ENCODE data around the gene ANKRD13A. TPM values are rescaled to one million over a fixed set of nuclear protein-coding genes. Genes with fewer than 3 reads are reported as not detected.

ANKRD13A gene
- total RNA-seq, result 10 to 100 TPM; 38.1 to 41.1 TPM
- 47.1 TPM for polyA plus RNA-seq

DNA sequence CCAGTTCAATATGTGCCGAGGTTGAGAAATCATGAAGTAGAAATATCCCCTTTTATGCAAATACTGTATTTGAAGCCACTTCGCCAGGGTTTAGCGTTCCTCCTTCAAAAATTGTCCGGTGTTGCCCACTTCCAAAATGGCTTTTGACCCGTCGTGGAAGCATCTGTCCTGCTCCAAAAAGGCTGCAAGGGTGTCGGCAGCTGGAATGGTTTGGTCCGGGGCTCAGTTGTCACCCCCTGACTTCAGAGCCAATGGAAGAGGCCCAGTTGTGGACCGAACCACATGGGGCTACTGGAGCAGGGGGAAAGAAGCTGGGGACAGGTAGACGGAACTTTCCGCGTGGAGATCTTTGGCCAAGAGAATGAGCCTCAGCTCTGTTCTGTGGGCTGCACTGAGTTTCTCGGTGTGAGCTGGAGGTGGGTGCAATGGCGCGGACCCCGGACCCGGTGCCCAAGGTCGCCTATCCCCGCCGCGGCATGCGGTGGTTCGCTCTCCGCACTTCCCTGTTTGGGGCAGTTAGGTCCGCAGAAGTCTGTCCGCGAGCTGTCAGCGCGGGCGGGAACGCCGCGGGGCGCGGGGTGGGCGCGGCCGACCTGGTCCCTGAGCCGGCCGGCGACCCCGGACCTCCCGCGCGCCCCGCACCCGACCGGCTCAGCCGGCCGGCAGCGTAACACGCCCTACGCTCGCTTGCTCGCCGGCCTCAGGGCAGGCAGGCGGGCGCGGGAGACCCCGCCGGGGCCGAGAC is at the start of gene ANKRD13A:
Gene ANKRD13A (plus strand): TSS at position 527 of the 745 bp plus-strand sequence. CDS start 259 bp downstream, outside the sequence.
- no peaks in the 10 kb centered on the region for H3K9me3 ChIP-seq (ENCODE audit: low read length)
- Mint-ChIP-seq H3K9me3 (no peaks in the 10 kb centered on the region), H3K27ac (peak within 1 kb of the TSS; percentile 83 to 100 (median 98)), H3K27me3 (no peaks in the 10 kb centered on the region), H3K4me1 (peaks cover 65 to 82% (median 76%) of the 10 kb centered on the region in 3 donors), H3K36me3 (peaks cover 0 to 33% (median 0%) of the 10 kb centered on the region in 3 donors), H3K4me3 (peak within 1 kb of the TSS; percentile 97 to 100 (median 100))
- ChIA-PET CTCF (interaction anchor here (1.1 to 1.5 kb wide), 2 partner anchors 14 to 154 kb away, joined by 3 read pairs; no protein-coding TSS in a partner anchor), POLR2A (interaction anchor here (1.1 kb wide), 1 partner anchor 98 kb away, joined by 3 read pairs; the partner anchor contains the start of gene TCHP)
- DNase-seq, result peak; percentile 77 to 93 (median 91)
- no peaks in the 10 kb centered on the region for H3K27me3 ChIP-seq (ENCODE audit: insufficient read depth, low read length, poor library complexity, severe bottlenecking)
- no peaks in the 10 kb centered on the region for H3K36me3 ChIP-seq (ENCODE audit: insufficient read depth, low read length)
- H3K27ac ChIP-seq (ENCODE audit: low read depth, low read length), result peak within 1 kb of the TSS; percentile 94
- H3K4me1 ChIP-seq (ENCODE audit: insufficient read depth, low read length), result peaks cover 46% of the 10 kb centered on the region
- H3K4me3 ChIP-seq (ENCODE audit: low read length), result peak within 1 kb of the TSS; percentile 89

DNA sequence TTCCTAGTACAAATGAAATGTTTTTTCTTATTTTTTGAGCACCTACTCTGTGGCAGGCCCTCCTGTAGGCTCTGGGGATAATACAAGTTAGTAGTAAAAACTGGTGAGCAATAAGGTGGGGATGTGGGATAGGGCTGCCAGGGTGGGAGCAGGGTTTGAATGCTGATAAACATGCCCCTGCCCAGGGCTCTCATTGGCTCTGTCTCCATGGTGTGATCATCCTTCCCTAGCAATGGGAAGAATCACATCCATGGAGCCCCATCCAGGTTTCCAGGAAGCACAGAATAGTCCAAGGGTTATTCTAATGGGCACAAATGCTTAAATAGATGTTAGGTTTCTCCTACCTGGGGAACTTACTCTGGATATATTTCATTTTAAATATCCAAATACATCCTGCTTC is 48.6 kb upstream of the ANKRD13A start:
- peaks cover 14 to 91% (median 33%) of the 10 kb centered on the region in 3 donors for H3K36me3 Mint-ChIP-seq
- Histone ChIP-seq H3K27ac (ENCODE audit: low read depth, low read length) (no peak overlapping the region), H3K9me3 (ENCODE audit: low read length) (no peaks in the 10 kb centered on the region), H3K27me3 (ENCODE audit: insufficient read depth, low read length, poor library complexity, severe bottlenecking) (no peaks in the 10 kb centered on the region), H3K36me3 (ENCODE audit: insufficient read depth, low read length) (peaks cover 59% of the 10 kb centered on the region), H3K4me1 (ENCODE audit: insufficient read depth, low read length) (peaks cover 16% of the 10 kb centered on the region), H3K4me3 (ENCODE audit: low read length) (no peak overlapping the region)
- H3K27me3 Mint-ChIP-seq, result peaks cover 0 to 2% of the 10 kb centered on the region in 2 donors
- H3K4me1 Mint-ChIP-seq, result peaks cover 18 to 35% (median 27%) of the 10 kb centered on the region in 3 donors
- no peaks in the 10 kb centered on the region for H3K9me3 Mint-ChIP-seq
- POLR2A ChIA-PET, result no interaction called here
- no peak overlapping the region for H3K4me3 Mint-ChIP-seq
- CTCF ChIA-PET, result no interaction called here
- no peak for DNase-seq
- peak overlapping the region in 5 of 8 donors; percentile 5 to 78 (median 32) for H3K27ac Mint-ChIP-seq

DNA sequence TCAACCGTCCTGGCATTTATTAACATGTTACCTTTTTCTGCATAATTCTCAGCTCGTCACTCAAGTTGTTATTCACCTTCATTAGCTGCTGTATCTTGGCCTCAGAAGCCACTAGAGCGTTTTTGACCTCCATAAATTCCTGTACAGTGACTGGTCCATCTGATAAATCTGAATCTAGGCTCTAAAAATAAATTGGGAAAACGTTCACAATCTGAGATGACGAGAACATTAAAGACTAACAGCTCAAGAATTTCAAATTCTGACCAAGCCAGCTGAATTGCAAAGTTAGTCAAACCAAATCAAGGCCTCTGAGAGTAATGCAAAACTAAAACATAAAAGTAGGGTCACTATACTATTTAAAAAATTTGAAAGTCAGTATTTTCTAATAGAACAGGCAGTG is 48.1 kb upstream of the ANKRD13A start:
- H3K36me3 Mint-ChIP-seq, result peaks cover 14 to 96% (median 34%) of the 10 kb centered on the region in 3 donors
- no peak overlapping the region for H3K4me3 Mint-ChIP-seq
- Histone ChIP-seq H3K9me3 (ENCODE audit: low read length) (no peaks in the 10 kb centered on the region), H3K27me3 (ENCODE audit: insufficient read depth, low read length, poor library complexity, severe bottlenecking) (no peaks in the 10 kb centered on the region), H3K36me3 (ENCODE audit: insufficient read depth, low read length) (peaks cover 61% of the 10 kb centered on the region), H3K27ac (ENCODE audit: low read depth, low read length) (no peak overlapping the region), H3K4me3 (ENCODE audit: low read length) (no peak overlapping the region), H3K4me1 (ENCODE audit: insufficient read depth, low read length) (peaks cover 16% of the 10 kb centered on the region)
- H3K27ac Mint-ChIP-seq, result peak overlapping the region in 3 of 8 donors; percentile 32 to 72 (median 36)
- no peak for DNase-seq
- H3K9me3 Mint-ChIP-seq, result no peaks in the 10 kb centered on the region
- CTCF ChIA-PET, result no interaction called here
- POLR2A ChIA-PET, result no interaction called here
- H3K4me1 Mint-ChIP-seq, result peaks cover 18 to 35% (median 27%) of the 10 kb centered on the region in 3 donors
- H3K27me3 Mint-ChIP-seq, result peaks cover 0 to 2% of the 10 kb centered on the region in 2 donors

DNA sequence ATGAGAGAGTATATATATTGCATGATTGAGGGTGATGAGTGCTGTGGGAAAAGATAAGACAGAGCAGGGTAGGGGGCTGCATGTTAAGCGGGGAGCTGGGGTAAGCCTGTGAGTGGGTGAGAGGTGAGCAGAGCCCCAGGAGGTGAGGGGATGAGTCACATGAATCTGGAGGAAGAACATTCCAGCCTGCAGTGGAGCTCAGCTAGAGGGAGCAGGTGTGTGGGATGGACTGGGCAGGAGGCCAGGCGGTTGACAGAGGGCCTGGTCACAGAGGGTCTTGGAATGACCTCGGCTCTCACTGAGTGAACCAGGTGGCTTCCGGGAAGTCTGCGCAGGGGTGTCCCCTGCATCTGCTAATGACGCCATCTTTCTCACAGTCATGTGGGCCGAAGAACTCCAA is 47.5 kb upstream of the ANKRD13A start:
- Histone ChIP-seq H3K4me1 (ENCODE audit: insufficient read depth, low read length) (peaks cover 12% of the 10 kb centered on the region), H3K4me3 (ENCODE audit: low read length) (no peak overlapping the region), H3K36me3 (ENCODE audit: insufficient read depth, low read length) (peaks cover 65% of the 10 kb centered on the region), H3K27ac (ENCODE audit: low read depth, low read length) (no peak overlapping the region), H3K9me3 (ENCODE audit: low read length) (no peaks in the 10 kb centered on the region), H3K27me3 (ENCODE audit: insufficient read depth, low read length, poor library complexity, severe bottlenecking) (no peaks in the 10 kb centered on the region)
- no peaks in the 10 kb centered on the region for H3K9me3 Mint-ChIP-seq
- no peak overlapping the region for H3K4me3 Mint-ChIP-seq
- peak overlapping the region in 4 of 8 donors; percentile 59 to 93 (median 79) for H3K27ac Mint-ChIP-seq
- peaks cover 0 to 2% of the 10 kb centered on the region in 2 donors for H3K27me3 Mint-ChIP-seq
- ChIA-PET POLR2A (no interaction called here), CTCF (no interaction called here)
- no peak for DNase-seq
- H3K36me3 Mint-ChIP-seq, result peaks cover 14 to 96% (median 32%) of the 10 kb centered on the region in 3 donors
- H3K4me1 Mint-ChIP-seq, result peaks cover 14 to 29% (median 22%) of the 10 kb centered on the region in 3 donors

DNA sequence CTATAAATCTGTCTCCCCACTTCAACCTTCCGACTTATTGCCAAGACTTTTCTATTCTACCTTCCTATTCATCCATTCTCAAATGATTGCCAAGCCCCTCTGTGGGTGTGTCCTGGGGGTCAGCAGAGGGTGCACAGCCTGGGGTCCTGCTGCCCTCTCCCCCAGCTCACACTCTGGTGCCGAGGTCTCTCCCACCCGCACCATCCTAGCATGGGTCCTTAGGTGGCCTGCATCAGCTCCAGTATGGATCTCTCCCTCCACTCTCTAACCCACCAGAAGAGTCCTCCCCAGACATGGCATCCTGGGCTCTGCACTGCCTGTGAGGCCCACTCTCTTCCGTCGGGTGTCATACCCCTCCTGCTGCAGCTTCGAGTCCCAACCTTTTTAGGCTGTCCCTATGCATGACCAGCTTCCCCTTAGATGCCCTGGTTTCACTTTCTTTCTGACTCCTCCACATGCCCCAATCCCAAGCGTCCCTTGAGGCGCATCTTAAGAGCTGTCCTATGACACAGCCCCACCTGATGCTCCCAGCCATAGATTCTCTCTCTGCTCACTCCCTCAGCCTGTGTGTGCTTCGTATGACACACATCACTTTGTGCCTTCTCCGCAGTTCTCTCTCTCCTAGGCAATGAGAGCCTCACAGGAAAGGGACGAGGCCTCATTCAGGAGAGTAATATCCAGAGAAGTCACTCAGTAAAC is 46.9 kb upstream of the ANKRD13A start:
- Histone ChIP-seq H3K27me3 (ENCODE audit: insufficient read depth, low read length, poor library complexity, severe bottlenecking) (no peaks in the 10 kb centered on the region), H3K9me3 (ENCODE audit: low read length) (no peaks in the 10 kb centered on the region), H3K4me3 (ENCODE audit: low read length) (no peak overlapping the region), H3K27ac (ENCODE audit: low read depth, low read length) (no peak overlapping the region), H3K4me1 (ENCODE audit: insufficient read depth, low read length) (peaks cover 6% of the 10 kb centered on the region), H3K36me3 (ENCODE audit: insufficient read depth, low read length) (peaks cover 65% of the 10 kb centered on the region)
- peaks cover 0 to 2% of the 10 kb centered on the region in 2 donors for H3K27me3 Mint-ChIP-seq
- peak overlapping the region in 5 of 8 donors; percentile 38 to 83 (median 62) for H3K27ac Mint-ChIP-seq
- peaks cover 14 to 94% (median 30%) of the 10 kb centered on the region in 3 donors for H3K36me3 Mint-ChIP-seq
- CTCF ChIA-PET, result no interaction called here
- no peak overlapping the region for H3K4me3 Mint-ChIP-seq
- no peak for DNase-seq
- POLR2A ChIA-PET, result no interaction called here
- H3K4me1 Mint-ChIP-seq, result peaks cover 11 to 24% (median 17%) of the 10 kb centered on the region in 3 donors
- no peaks in the 10 kb centered on the region for H3K9me3 Mint-ChIP-seq

DNA sequence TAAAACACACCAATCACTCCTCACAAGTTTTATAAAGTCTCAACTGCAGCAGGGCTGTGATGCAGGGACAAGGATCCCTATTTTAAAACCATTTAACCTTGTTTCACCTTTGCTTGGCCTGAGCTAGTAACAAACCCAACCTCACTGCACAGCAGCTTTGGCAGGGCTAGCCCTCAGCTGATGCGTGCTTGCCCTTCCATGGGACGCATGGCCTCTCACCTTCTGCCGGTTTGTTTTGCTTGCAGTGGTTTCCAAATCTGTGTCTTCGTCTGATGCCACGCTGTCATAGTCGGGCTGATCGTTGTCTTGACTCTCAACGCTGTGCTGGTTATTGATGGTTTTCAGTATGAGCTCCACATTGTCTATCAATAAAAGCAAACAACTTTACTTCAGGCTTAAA is 46.4 kb upstream of the ANKRD13A start:
- CTCF ChIA-PET, result no interaction called here
- Mint-ChIP-seq H3K27me3 (peaks cover 0 to 2% of the 10 kb centered on the region in 2 donors), H3K27ac (peak overlapping the region in 4 of 8 donors; percentile 17 to 83 (median 32))

DNA sequence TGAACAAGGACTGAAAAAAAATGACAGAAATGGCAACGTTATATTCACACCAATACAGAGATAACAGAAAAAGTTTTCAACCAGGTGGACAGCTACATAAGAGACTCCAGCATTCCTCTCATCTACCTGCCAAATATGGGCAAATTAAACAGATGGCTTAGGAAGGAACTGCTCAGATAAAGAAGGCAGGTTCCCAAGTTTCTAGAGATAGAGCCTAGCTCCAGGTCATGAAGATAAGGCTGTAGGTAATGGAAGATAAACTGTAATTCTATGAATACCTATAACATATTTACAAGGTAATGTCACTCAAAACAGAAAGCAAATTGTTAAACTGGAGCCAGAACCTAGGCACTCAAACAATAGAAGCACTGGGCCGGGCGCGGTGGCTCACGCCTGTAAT is 45.6 kb upstream of the ANKRD13A start:
- Histone ChIP-seq H3K36me3 (ENCODE audit: insufficient read depth, low read length) (peaks cover 57% of the 10 kb centered on the region), H3K27me3 (ENCODE audit: insufficient read depth, low read length, poor library complexity, severe bottlenecking) (no peaks in the 10 kb centered on the region), H3K4me1 (ENCODE audit: insufficient read depth, low read length) (no peaks in the 10 kb centered on the region), H3K27ac (ENCODE audit: low read depth, low read length) (no peak overlapping the region), H3K9me3 (ENCODE audit: low read length) (no peaks in the 10 kb centered on the region), H3K4me3 (ENCODE audit: low read length) (no peak overlapping the region)
- POLR2A ChIA-PET, result no interaction called here
- DNase-seq, result no peak
- Mint-ChIP-seq H3K36me3 (peaks cover 14 to 89% (median 27%) of the 10 kb centered on the region in 3 donors), H3K4me1 (peaks cover under 1 to 10% (median 4%) of the 10 kb centered on the region in 3 donors), H3K4me3 (no peak overlapping the region), H3K27ac (peak overlapping the region in 4 of 8 donors; percentile 32 to 83 (median 61)), H3K9me3 (no peaks in the 10 kb centered on the region), H3K27me3 (no peaks in the 10 kb centered on the region)
- CTCF ChIA-PET, result no interaction called here

More for the DNA sequence above, 46.4 kb upstream of the ANKRD13A start:
- no peaks in the 10 kb centered on the region for H3K27me3 ChIP-seq (ENCODE audit: insufficient read depth, low read length, poor library complexity, severe bottlenecking)
- H3K27ac ChIP-seq (ENCODE audit: low read depth, low read length), result no peak overlapping the region
- DNase-seq, result no peak
- no peak overlapping the region for H3K4me3 Mint-ChIP-seq
- H3K4me3 ChIP-seq (ENCODE audit: low read length), result no peak overlapping the region
- peaks cover 14 to 91% (median 29%) of the 10 kb centered on the region in 3 donors for H3K36me3 Mint-ChIP-seq
- no peaks in the 10 kb centered on the region for H3K9me3 ChIP-seq (ENCODE audit: low read length)
- no peaks in the 10 kb centered on the region for H3K9me3 Mint-ChIP-seq
- H3K4me1 Mint-ChIP-seq, result peaks cover 6 to 18% (median 11%) of the 10 kb centered on the region in 3 donors
- H3K4me1 ChIP-seq (ENCODE audit: insufficient read depth, low read length), result peaks cover under 1% of the 10 kb centered on the region
- peaks cover 65% of the 10 kb centered on the region for H3K36me3 ChIP-seq (ENCODE audit: insufficient read depth, low read length)
- POLR2A ChIA-PET, result no interaction called here

DNA sequence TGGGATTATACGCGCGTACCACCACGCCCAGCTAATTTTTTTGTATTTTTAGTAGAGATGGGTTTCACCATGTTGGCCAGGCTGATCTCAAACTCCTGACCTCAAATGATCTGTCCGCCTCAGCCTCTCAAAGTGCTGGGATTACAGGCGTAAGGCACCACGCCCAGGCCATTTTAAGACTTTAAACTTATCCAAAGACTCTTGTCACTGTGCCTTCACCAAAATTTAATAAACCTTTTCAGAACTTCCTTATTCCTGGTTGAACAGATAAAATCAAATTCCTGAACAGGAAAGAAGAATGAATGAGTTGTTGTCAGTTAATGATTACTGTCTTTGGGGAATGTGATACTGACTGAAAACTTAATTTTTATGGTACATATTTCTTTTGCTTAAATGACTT is 40.9 kb upstream of the ANKRD13A start:
- peaks cover 0 to 85% (median 26%) of the 10 kb centered on the region in 3 donors for H3K36me3 Mint-ChIP-seq
- no peak overlapping the region for H3K27ac Mint-ChIP-seq
- ChIA-PET CTCF (no interaction called here), POLR2A (no interaction called here)
- no peak overlapping the region for H3K4me3 Mint-ChIP-seq
- H3K9me3 Mint-ChIP-seq, result no peaks in the 10 kb centered on the region
- H3K4me1 ChIP-seq (ENCODE audit: insufficient read depth, low read length), result no peaks in the 10 kb centered on the region
- H3K4me3 ChIP-seq (ENCODE audit: low read length), result no peak overlapping the region
- peaks cover 0 to 4% (median 0%) of the 10 kb centered on the region in 3 donors for H3K4me1 Mint-ChIP-seq
- H3K9me3 ChIP-seq (ENCODE audit: low read length), result no peaks in the 10 kb centered on the region
- no peaks in the 10 kb centered on the region for H3K27me3 Mint-ChIP-seq
- no peak for DNase-seq
- H3K27me3 ChIP-seq (ENCODE audit: insufficient read depth, low read length, poor library complexity, severe bottlenecking), result no peaks in the 10 kb centered on the region
- H3K36me3 ChIP-seq (ENCODE audit: insufficient read depth, low read length), result peaks cover 50% of the 10 kb centered on the region
- no peak overlapping the region for H3K27ac ChIP-seq (ENCODE audit: low read depth, low read length)

Measured in CD8-positive, alpha-beta memory T cell (primary cell).